Trophoblast cell (in vitro differentiated cells and primary cell): ENCODE data around the gene SAXO2.
"Not testable (repeated sequence)": the region's sequence is repeated elsewhere in the genome, so short reads cannot be mapped to it uniquely, and the experiment has no call there.

ENCODE experiments used
- DNase-seq, 2 donors: peaks; one replicate each; pipeline ENCODE4 v3.0.0-alpha.2; 2016
- H2AFZ ChIP-seq: 2 replicates; pipeline ENCODE4 v1.6.1; 2013; ENCODE audit warnings: low read length, moderate library complexity, mild to moderate bottlenecking; ENCODE audit not compliant: insufficient read depth, poor library complexity
- H2AK5ac ChIP-seq: 2 replicates; pipeline ENCODE4 v1.6.1; 2013; ENCODE audit warnings: mild to moderate bottlenecking, low read length
- H2BK120ac ChIP-seq: 2 replicates; pipeline ENCODE4 v1.6.1; 2013; ENCODE audit warnings: low read length, mild to moderate bottlenecking, moderate library complexity; ENCODE audit not compliant: insufficient read depth, poor library complexity
- H2BK12ac ChIP-seq: 2 replicates; pipeline ENCODE4 v1.6.1; 2013; ENCODE audit warnings: mild to moderate bottlenecking, low read length, moderate library complexity
- H2BK5ac ChIP-seq: 2 replicates; pipeline ENCODE4 v1.6.1; 2013; ENCODE audit warnings: low read length, low read depth, moderate library complexity, mild to moderate bottlenecking; ENCODE audit not compliant: poor library complexity
- H3K14ac ChIP-seq: 2 replicates; pipeline ENCODE4 v1.6.1; 2013; ENCODE audit warnings: mild to moderate bottlenecking, low read length
- H3K18ac ChIP-seq: 2 replicates; pipeline ENCODE4 v1.6.1; 2013; ENCODE audit warnings: mild to moderate bottlenecking, low read length
- H3K23ac ChIP-seq: 2 replicates; pipeline ENCODE4 v1.6.1; 2013; ENCODE audit warnings: low read length
- H3K27ac ChIP-seq: 2 replicates; pipeline ENCODE4 v1.5.1; 2013; ENCODE audit warnings: low read depth, mild to moderate bottlenecking, inconsistent platforms, low read length, moderate library complexity
- H3K27me3 ChIP-seq: 2 replicates; pipeline ENCODE4 v1.6.1; 2013; ENCODE audit warnings: inconsistent platforms, mild to moderate bottlenecking, low read length, moderate library complexity; ENCODE audit not compliant: insufficient read depth
- H3K36me3 ChIP-seq, 2 experiments: 1 replicate in 1 of 2; 2 replicates in 1 of 2; pipeline ENCODE4 v1.6.1; 2013; ENCODE audit warnings: low read length in 2 of 2, mild to moderate bottlenecking in 2 of 2, moderate library complexity in 1 of 2; ENCODE audit not compliant: insufficient read depth in 2 of 2, control insufficient read depth in 1 of 2
- H3K4ac ChIP-seq: 2 replicates; pipeline ENCODE4 v1.6.1; 2013; ENCODE audit warnings: low read depth, mild to moderate bottlenecking, low read length, moderate library complexity
- H3K4me1 ChIP-seq, 2 experiments: 1 replicate in 1 of 2; 2 replicates in 1 of 2; pipeline ENCODE4 v1.6.1; 2013; ENCODE audit warnings: low read length in 2 of 2, mild to moderate bottlenecking in 2 of 2, moderate library complexity in 1 of 2; ENCODE audit not compliant: insufficient read depth in 2 of 2, control insufficient read depth in 1 of 2
- H3K4me2 ChIP-seq: 2 replicates; pipeline ENCODE4 v1.6.1; 2013; ENCODE audit warnings: inconsistent platforms, mild to moderate bottlenecking, low read length, moderate library complexity
- H3K4me3 ChIP-seq: 2 replicates; pipeline ENCODE4 v1.5.1; 2013; ENCODE audit warnings: mild to moderate bottlenecking, low read depth, low read length, inconsistent platforms
- H3K79me1 ChIP-seq: one replicate; pipeline ENCODE4 v1.6.1; 2013; ENCODE audit warnings: low read length
- H3K79me2 ChIP-seq: 2 replicates; pipeline ENCODE4 v1.6.1; 2013; ENCODE audit warnings: low read length, mild to moderate bottlenecking; ENCODE audit not compliant: control insufficient read depth, insufficient read depth, poor library complexity
- H3K9ac ChIP-seq: 2 replicates; pipeline ENCODE4 v1.6.1; 2013; ENCODE audit warnings: mild to moderate bottlenecking, low read length
- H3K9me3 ChIP-seq: 2 replicates; pipeline ENCODE4 v1.6.1; 2013; ENCODE audit warnings: low read depth, mild to moderate bottlenecking, control low read depth, inconsistent platforms, low read length; ENCODE audit not compliant: insufficient read depth
- H4K12ac ChIP-seq: 2 replicates; pipeline ENCODE4 v1.6.1; 2013; ENCODE audit warnings: low read depth, mild to moderate bottlenecking, low read length, moderate library complexity
- H4K8ac ChIP-seq: 2 replicates; pipeline ENCODE4 v1.6.1; 2013; ENCODE audit warnings: low read depth, mild to moderate bottlenecking, low read length, moderate library complexity
- H4K91ac ChIP-seq: one replicate; pipeline ENCODE4 v1.6.1; 2013; ENCODE audit warnings: low read depth, mild to moderate bottlenecking, low read length, moderate library complexity
- WGBS: extraction: QIAGEN DNeasy Blood & Tissue Kit; methylation state at CpG from one replicate; pipeline ENCODE4 v1.1.7; 2013; ENCODE audit warnings: missing lambda C conversion rate; ENCODE audit not compliant: insufficient read length, insufficient coverage; ENCODE audit errors: extremely low coverage; 5-methylcytosine and 5-hydroxymethylcytosine counted together

The SAXO2 gene

GRCh38 chr15:82331576-82332304 is 69.1 kb downstream of the SAXO2 start:
- H3K27ac ChIP-seq, H2BK5ac ChIP-seq, H3K9me3 ChIP-seq, H3K4me3 ChIP-seq, H2AFZ ChIP-seq, H4K8ac ChIP-seq, H3K4me2 ChIP-seq, H3K14ac ChIP-seq, DNase-seq, H3K18ac ChIP-seq, H3K36me3 ChIP-seq, H3K79me1 ChIP-seq, H2AK5ac ChIP-seq, H3K79me2 ChIP-seq, H2BK120ac ChIP-seq, H3K9ac ChIP-seq, H4K91ac ChIP-seq, H3K27me3 ChIP-seq, H3K4ac ChIP-seq, H3K4me1 ChIP-seq, H3K23ac ChIP-seq, H4K12ac ChIP-seq, H2BK12ac ChIP-seq: not testable (repeated sequence)
- no CpG with 5 or more reads among the region's 3 CpGs for WGBS

GRCh38 chr15:82332711-82333602 is 70.3 kb downstream of the SAXO2 start:
- H3K4me2 ChIP-seq, H3K27me3 ChIP-seq, H3K27ac ChIP-seq, H3K9ac ChIP-seq, H4K8ac ChIP-seq, H3K23ac ChIP-seq, H3K4me3 ChIP-seq, H2BK120ac ChIP-seq, H3K14ac ChIP-seq, H3K18ac ChIP-seq, H4K91ac ChIP-seq, H2AK5ac ChIP-seq, H3K4me1 ChIP-seq, H4K12ac ChIP-seq, H2AFZ ChIP-seq, H3K79me1 ChIP-seq, DNase-seq, H3K79me2 ChIP-seq, H2BK5ac ChIP-seq, H3K36me3 ChIP-seq, H3K4ac ChIP-seq, H3K9me3 ChIP-seq, H2BK12ac ChIP-seq: not testable (repeated sequence)
- WGBS: no CpG with 5 or more reads among the region's 13 CpGs

GRCh38 chr15:82333603-82334553 is 71.3 kb downstream of the SAXO2 start:
- not testable (repeated sequence) for H3K79me1 ChIP-seq, H3K27me3 ChIP-seq, H3K4ac ChIP-seq, H3K36me3 ChIP-seq, DNase-seq, H3K18ac ChIP-seq, H3K79me2 ChIP-seq, H4K91ac ChIP-seq, H4K12ac ChIP-seq, H3K14ac ChIP-seq, H3K4me1 ChIP-seq, H2AK5ac ChIP-seq, H2BK120ac ChIP-seq, H3K9ac ChIP-seq, H3K4me2 ChIP-seq, H2BK12ac ChIP-seq, H2AFZ ChIP-seq, H2BK5ac ChIP-seq, H3K4me3 ChIP-seq, H3K27ac ChIP-seq, H4K8ac ChIP-seq, H3K9me3 ChIP-seq, H3K23ac ChIP-seq
- WGBS: no CpG with 5 or more reads among the region's 43 CpGs
